A549 (cell line): Measurements from ENCODE around the gene CCDC154. TPM values are rescaled to one million over a fixed set of nuclear protein-coding genes. Genes with fewer than 3 reads are reported as not detected.

Experiments
- ATAC-seq, 2 experiments: fragments of 200-7000 bp in 1 of 2; fragments of >200 bp in 1 of 2; cut with Nextera tagmentation in 1 of 2; cut with Tn5 transposase in 1 of 2; 3 replicates each; pipeline versions ENCODE4 v1.8.0 to v1.9.1; 2018 to 2020; ENCODE audit warnings: mild to moderate bottlenecking in 1 of 2, moderate library complexity in 1 of 2
- CTCF ChIA-PET: fragments of 300-600 bp; sonication (Branson Sonifier 250); formaldehyde crosslinking; extraction: SDS; loops from one replicate; lab custom pipeline; 2021; ENCODE audit warnings: antibody characterized with exemption, inconsistent platforms; lab: Yijun Ruan, JAX
- POLR2A ChIA-PET: fragments of 350-600 bp; formaldehyde crosslinking; extraction: SDS; loops from one replicate; lab custom pipeline; 2021; ENCODE audit warnings: antibody characterized with exemption, inconsistent platforms; lab: Yijun Ruan, JAX
- DNase-seq, 2 experiments: peaks; one replicate each; pipeline versions ENCODE4 v3.0.0 to v3.0.0-alpha.2; 2011 to 2016; ENCODE audit warnings: low read depth in 1 of 2, low spot score in 1 of 2
- FAIRE-seq: peaks from 2 replicates; lab custom pipeline; 2011; peaks lifted over from hg19 to GRCh38; lab: Jason Lieb, UNC
- H3K27ac ChIP-seq, 2 experiments: fragments of >200 bp; sonication (Bioruptor Twin); formaldehyde crosslinking; 3 replicates each; pipeline ENCODE4 v1.5.1; 2016 to 2017
- H3K4me1 ChIP-seq: fragments of >200 bp; sonication (Bioruptor Twin); formaldehyde crosslinking; 3 replicates; pipeline ENCODE4 v1.6.1; 2016
- H3K4me2 ChIP-seq: fragments of >200 bp; sonication (Bioruptor Twin); formaldehyde crosslinking; 3 replicates; pipeline ENCODE4 v1.6.1; 2016
- H3K4me3 ChIP-seq: fragments of >200 bp; sonication (Bioruptor Twin); formaldehyde crosslinking; 3 replicates; pipeline ENCODE4 v1.5.1; 2016
- H3K9me3 ChIP-seq: fragments of >200 bp; sonication (Bioruptor Twin); formaldehyde crosslinking; 3 replicates; pipeline ENCODE4 v1.6.1; 2016
- ATOH8 ChIP-seq: fragments of 250-450 bp; sonication (Bioruptor Pico); IDR thresholded peaks from 2 replicates; pipeline ENCODE4 v1.5.0; 2020; ENCODE audit warnings: low read depth, mild to moderate bottlenecking, moderate library complexity
- BCL3 ChIP-seq: fragments of >200 bp; sonication (Bioruptor Twin); formaldehyde crosslinking; IDR thresholded peaks from 3 replicates; pipeline ENCODE4 v1.6.1; 2016
- CBX2 ChIP-seq: fragments of 200-600 bp; sonication (generic); IDR thresholded peaks from 2 replicates; pipeline ENCODE4 v1.6.1; 2016; ENCODE audit warnings: low read depth, mild to moderate bottlenecking, borderline replicate concordance
- CBX8 ChIP-seq: fragments of 200-600 bp; sonication (generic); IDR thresholded peaks from 2 replicates; pipeline ENCODE4 v1.6.1; 2016
- CEBPB ChIP-seq, 2 experiments: fragments of >200 bp in 1 of 2; sonication (Bioruptor Twin) in 1 of 2; formaldehyde crosslinking in 1 of 2; IDR thresholded peaks; 2 replicates each; pipeline ENCODE4 v1.6.1; 2012 to 2016
- CHD4 ChIP-seq: fragments of 200-600 bp; sonication (generic); IDR thresholded peaks from 2 replicates; pipeline ENCODE4 v1.6.1; 2016; ENCODE audit warnings: antibody characterized with exemption, mild to moderate bottlenecking, borderline replicate concordance
- EHF ChIP-seq: fragments of 250-450 bp; sonication (Bioruptor Pico); IDR thresholded peaks from 2 replicates; pipeline ENCODE4 v1.5.0; 2020; ENCODE audit warnings: mild to moderate bottlenecking
- ESRRA ChIP-seq: fragments of 150-350 bp; IDR thresholded peaks from 2 replicates; pipeline ENCODE4 v1.6.1; 2014; ENCODE audit warnings: mild to moderate bottlenecking, low read length, borderline replicate concordance
- FOSL2 ChIP-seq, 2 experiments: fragments of 450-650 bp in 1 of 2; fragments of >200 bp in 1 of 2; sonication (Bioruptor Twin) in 1 of 2; formaldehyde crosslinking; IDR thresholded peaks; 2 replicates each; pipeline versions ENCODE4 v1.5.0 to v1.6.1; 2016 to 2020; ENCODE audit warnings: mild to moderate bottlenecking in 1 of 2, moderate library complexity in 1 of 2
- HEYL ChIP-seq: fragments of 250-450 bp; sonication (Bioruptor Pico); IDR thresholded peaks from 2 replicates; pipeline ENCODE4 v1.8.0; 2021; ENCODE audit warnings: mild to moderate bottlenecking, moderate library complexity
- JUN ChIP-seq, 2 experiments: fragments of >200 bp; sonication (Bioruptor Twin); formaldehyde crosslinking; IDR thresholded peaks; 2 replicates in 1 of 2; 3 replicates in 1 of 2; pipeline ENCODE4 v1.6.1; 2016 to 2017
- JUNB ChIP-seq: fragments of >200 bp; sonication (Bioruptor Twin); formaldehyde crosslinking; IDR thresholded peaks from 2 replicates; pipeline ENCODE4 v1.6.1; 2016
- KDM5A ChIP-seq: fragments of 200-600 bp; sonication (generic); IDR thresholded peaks from 2 replicates; pipeline ENCODE4 v1.6.1; 2016; ENCODE audit warnings: antibody characterized with exemption, mild to moderate bottlenecking
- MAZ ChIP-seq: fragments of 150-350 bp; IDR thresholded peaks from 2 replicates; pipeline ENCODE4 v1.6.1; 2014; ENCODE audit warnings: antibody characterized with exemption, low read depth, low read length, borderline replicate concordance
- MYC ChIP-seq: IDR thresholded peaks from 2 replicates; pipeline ENCODE4 v1.6.1; 2012; ENCODE audit warnings: mild to moderate bottlenecking, inconsistent platforms, low read length, improper control_type of control experiment, borderline replicate concordance
- NFE2L2 ChIP-seq: fragments of 150-350 bp; conservative IDR thresholded peaks from 2 replicates; pipeline ENCODE4 v1.6.1; 2014; ENCODE audit warnings: low read length
- PBX3 ChIP-seq: IDR thresholded peaks from 2 replicates; pipeline ENCODE4 v1.6.1; 2012
- PHF8 ChIP-seq: fragments of 200-600 bp; sonication (generic); IDR thresholded peaks from 2 replicates; pipeline ENCODE4 v1.6.1; 2016; ENCODE audit warnings: low read depth, mild to moderate bottlenecking, antibody characterized with exemption, moderate library complexity, borderline replicate concordance
- POLR2AphosphoS2 ChIP-seq: conservative IDR thresholded peaks from 2 replicates; pipeline ENCODE4 v1.6.1; 2012; ENCODE audit warnings: low read length, improper control_type of control experiment, inconsistent platforms
- RARB ChIP-seq: fragments of 250-450 bp; sonication (Bioruptor Pico); IDR thresholded peaks from 2 replicates; pipeline ENCODE4 v1.8.0; 2021; ENCODE audit warnings: mild to moderate bottlenecking, moderate library complexity
- RNF2 ChIP-seq: fragments of 200-600 bp; sonication (generic); IDR thresholded peaks from 2 replicates; pipeline ENCODE4 v1.6.1; 2016; ENCODE audit warnings: low read depth, mild to moderate bottlenecking, antibody characterized with exemption, moderate library complexity, borderline replicate concordance
- SREBF2 ChIP-seq: fragments of 450-650 bp; IDR thresholded peaks from 2 replicates; pipeline ENCODE4 v1.6.1; 2014; ENCODE audit warnings: mild to moderate bottlenecking, moderate library complexity
- TP53 ChIP-seq: fragments of 250-450 bp; sonication (Bioruptor Pico); IDR thresholded peaks from 2 replicates; pipeline ENCODE4 v1.5.0; 2021; ENCODE audit warnings: mild to moderate bottlenecking, moderate library complexity
- USF2 ChIP-seq: fragments of 450-650 bp; IDR thresholded peaks from 2 replicates; pipeline ENCODE4 v1.6.1; 2014; ENCODE audit warnings: antibody characterized with exemption
- ZC3H11A ChIP-seq: fragments of 450-650 bp; IDR thresholded peaks from 2 replicates; pipeline ENCODE4 v1.6.1; 2014; ENCODE audit warnings: antibody characterized with exemption, mild to moderate bottlenecking
- ZFP36 ChIP-seq: fragments of 450-650 bp; IDR thresholded peaks from 2 replicates; pipeline ENCODE4 v1.6.1; 2014; ENCODE audit warnings: borderline replicate concordance; ENCODE audit not compliant: partially characterized antibody
- ZNF302 ChIP-seq: fragments of 250-450 bp; sonication (Bioruptor Pico); IDR thresholded peaks from 2 replicates; pipeline ENCODE4 v1.9.0; 2021; ENCODE audit warnings: inconsistent platforms, mild to moderate bottlenecking, moderate library complexity
- ZSCAN20 ChIP-seq: fragments of 250-450 bp; sonication (Bioruptor Pico); IDR thresholded peaks from 2 replicates; pipeline ENCODE4 v1.8.0; 2022; ENCODE audit warnings: mild to moderate bottlenecking, moderate library complexity
- WGBS: methylation state at CpG from one replicate; pipeline ENCODE4 v1.1.6; 2017; ENCODE audit errors: missing lambda C conversion rate; 5-methylcytosine and 5-hydroxymethylcytosine counted together
- polyA plus RNA-seq, 4 experiments: library from polyadenylated mRNA; depleted of rRNA in 3 of 4; stranded (reverse); fragments of >200 nt; fragmentation: RNase III in 1 of 4; extraction: RNeasy Plus Mini Kit Qiagen cat#74134 plus additional on column Dnase treatment in 1 of 4; gene quantifications; 2 replicates in 3 of 4; 3 replicates in 1 of 4; pipeline ENCODE4 v1.2.3, GENCODE V29; 2011 to 2017
- TF ChIP-seq, protein P1 (sequence below): fragments of 150-350 bp; IDR thresholded peaks from 2 replicates; pipeline ENCODE4 v1.6.1; 2014; ENCODE audit warnings: low read depth, mild to moderate bottlenecking, low read length
- TF ChIP-seq, protein P2 (sequence below): IDR thresholded peaks from 2 replicates; pipeline ENCODE4 v1.6.1; 2012

CCDC154 gene
- polyA plus RNA-seq, 2 of the 4 experiments (the other 2 are of a cell fraction), result 0.16 to 0.74 TPM

GRCh38 chr16:1403733-1404132, 40.6 kb downstream of the CCDC154 start:
- CTCF ChIA-PET, result interaction anchor here (1.0 kb wide), 1 partner anchor 22 kb away, joined by 3 read pairs; no protein-coding TSS in a partner anchor
- peaks cover 7% of the 10 kb centered on the region; the same call in 2 of the 3 replicates for H3K4me1 ChIP-seq
- TF ChIP-seq ATOH8 (CRISPR knock-in tag) (no peak), JUNB (no peak), ZSCAN20 (CRISPR knock-in tag) (no peak)

DNA sequence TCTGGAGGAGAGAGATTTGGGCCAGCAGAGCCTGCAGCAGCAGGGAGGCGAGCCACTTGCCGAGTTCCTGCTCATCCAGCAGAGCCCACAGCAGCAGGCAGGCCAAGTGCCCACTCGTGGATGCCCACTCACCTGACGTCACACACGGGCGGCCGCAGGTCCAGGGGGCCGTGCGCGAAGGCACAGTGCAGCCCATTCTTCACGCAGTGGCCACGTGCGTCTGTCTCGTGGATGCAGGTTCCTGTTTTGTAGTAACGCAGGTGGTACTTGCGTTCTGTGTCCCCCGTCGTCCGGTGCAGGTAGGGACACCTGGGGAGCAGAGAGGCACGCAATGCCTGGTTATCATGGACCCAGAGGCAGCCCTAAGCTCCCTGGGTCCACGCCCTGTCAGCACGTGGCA, 41.3 kb downstream of the CCDC154 start:
- ATAC-seq (no peak), FAIRE-seq (no peak), DNase-seq (no peak)
- H3K4me3 ChIP-seq, result no peak overlapping the region
- WGBS, result 87% methylated on average over 16 of the region's 22 CpGs
- TF ChIP-seq BCL3, result no peak
- no peak for TF ChIP-seq USF2
- TF ChIP-seq, protein P1, sequence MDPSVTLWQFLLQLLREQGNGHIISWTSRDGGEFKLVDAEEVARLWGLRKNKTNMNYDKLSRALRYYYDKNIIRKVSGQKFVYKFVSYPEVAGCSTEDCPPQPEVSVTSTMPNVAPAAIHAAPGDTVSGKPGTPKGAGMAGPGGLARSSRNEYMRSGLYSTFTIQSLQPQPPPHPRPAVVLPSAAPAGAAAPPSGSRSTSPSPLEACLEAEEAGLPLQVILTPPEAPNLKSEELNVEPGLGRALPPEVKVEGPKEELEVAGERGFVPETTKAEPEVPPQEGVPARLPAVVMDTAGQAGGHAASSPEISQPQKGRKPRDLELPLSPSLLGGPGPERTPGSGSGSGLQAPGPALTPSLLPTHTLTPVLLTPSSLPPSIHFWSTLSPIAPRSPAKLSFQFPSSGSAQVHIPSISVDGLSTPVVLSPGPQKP, result no peak
- TF ChIP-seq ESRRA, result no peak
- no peak for TF ChIP-seq CEBPB (IDR thresholded peaks at IDR 0.05)
- no peak for TF ChIP-seq PHF8
- no peak for TF ChIP-seq CBX2
- no peak for TF ChIP-seq CBX8
- no peak for TF ChIP-seq RNF2
- TF ChIP-seq HEYL (CRISPR knock-in tag), result no peak
- no peak for TF ChIP-seq MYC
- TF ChIP-seq, protein P2, sequence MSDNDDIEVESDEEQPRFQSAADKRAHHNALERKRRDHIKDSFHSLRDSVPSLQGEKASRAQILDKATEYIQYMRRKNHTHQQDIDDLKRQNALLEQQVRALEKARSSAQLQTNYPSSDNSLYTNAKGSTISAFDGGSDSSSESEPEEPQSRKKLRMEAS, result no peak
- TF ChIP-seq PBX3, result no peak
- TF ChIP-seq POLR2AphosphoS2, result no peak
- TF ChIP-seq JUNB, result no peak
- TF ChIP-seq NFE2L2, result no peak
- ChIA-PET POLR2A (no interaction called here), CTCF (interaction anchor here (1.0 to 1.2 kb wide), 2 partner anchors 8 to 22 kb away, joined by 3 read pairs; no protein-coding TSS in a partner anchor)
- H3K4me1 ChIP-seq, result peaks cover 4% of the 10 kb centered on the region; the same call in 1 of the 3 replicates
- no peak overlapping the region for H3K27ac ChIP-seq
- H3K9me3 ChIP-seq, result no peaks in the 10 kb centered on the region
- H3K4me2 ChIP-seq, result no peak overlapping the region

More at GRCh38 chr16:1403733-1404132, 40.6 kb downstream of the CCDC154 start:
- DNase-seq (no peak), ATAC-seq (no peak), FAIRE-seq (no peak)
- Histone ChIP-seq H3K27ac (no peak overlapping the region), H3K9me3 (no peaks in the 10 kb centered on the region), H3K4me2 (no peak overlapping the region), H3K4me3 (no peak overlapping the region)
- 86% methylated on average over 13 of the region's 14 CpGs for WGBS
- POLR2A ChIA-PET, result no interaction called here

GRCh38 chr16:1401758-1402154, 42.6 kb downstream of the CCDC154 start:
- no peak for ATAC-seq
- TF ChIP-seq FOSL2 (IDR thresholded peaks at IDR 0.05), result no peak
- no peak for TF ChIP-seq FOSL2 (CRISPR knock-in tag; IDR thresholded peaks at IDR 0.05)
- no peak for TF ChIP-seq SREBF2
- TF ChIP-seq ZFP36, result no peak
- no peak for TF ChIP-seq MAZ
- no peak for TF ChIP-seq EHF (CRISPR knock-in tag)
- TF ChIP-seq ZC3H11A, result no peak
- no peak for TF ChIP-seq RARB (CRISPR knock-in tag)
- TF ChIP-seq CHD4, result no peak
- no peak for TF ChIP-seq KDM5A
- no peak for TF ChIP-seq TP53
- no peak for TF ChIP-seq ZNF302 (CRISPR knock-in tag)
- TF ChIP-seq JUN (IDR thresholded peaks at IDR 0.05), result no peak
- TF ChIP-seq HEYL (CRISPR knock-in tag), result no peak
- no peak for TF ChIP-seq RNF2

More at GRCh38 chr16:1401758-1402154, 42.6 kb downstream of the CCDC154 start:
- ChIA-PET CTCF (interaction anchor here (0.5 to 1.4 kb wide), 6 partner anchors 11 to 1191 kb away, joined by 3 to 6 read pairs (median 4); no protein-coding TSS in a partner anchor), POLR2A (no interaction called here)
- DNase-seq, result no peak
- no peak overlapping the region for H3K27ac ChIP-seq
- H3K4me1 ChIP-seq, result no peaks in the 10 kb centered on the region
- WGBS, result 86% methylated on average over 13 of the region's 13 CpGs
- H3K9me3 ChIP-seq, result no peaks in the 10 kb centered on the region
- no peak overlapping the region for H3K4me3 ChIP-seq
- H3K4me2 ChIP-seq, result no peak overlapping the region
- FAIRE-seq, result no peak
